CMK (cell line): ENCODE data around the gene OTOF.

Experiments
- DNase-seq: peaks from one replicate; pipeline ENCODE4 v3.0.0-alpha.2; 2010; ENCODE audit warnings: low read depth

Gene OTOF

GRCh38 chr2:26464390-26465265 lies 13.3 kb downstream of the OTOF start:
- no peak for DNase-seq

GRCh38 chr2:26463244-26464192 lies 14.4 kb downstream of the OTOF start:
- no peak for DNase-seq

GRCh38 chr2:26462511-26463243 lies 15.2 kb downstream of the OTOF start:
- DNase-seq, result no peak

- no peak for DNase-seq
These were observed 15.8 kb downstream of the OTOF start for GRCh38 chr2:26462100-26462499.

- DNase-seq, result no peak
These were observed 16.3 kb downstream of the OTOF start for GRCh38 chr2:26461601-26462023.

- no peak for DNase-seq
These were observed 17.3 kb downstream of the OTOF start for GRCh38 chr2:26460613-26461031.

- DNase-seq, result no peak
These were observed 17.8 kb downstream of the OTOF start for GRCh38 chr2:26459991-26460612.

- DNase-seq, result no peak
These were observed 19.4 kb downstream of the OTOF start for GRCh38 chr2:26458365-26459042.

- no peak for DNase-seq
These were observed 20.1 kb downstream of the OTOF start for GRCh38 chr2:26457695-26458364.

- DNase-seq, result no peak
These were observed 20.7 kb downstream of the OTOF start for GRCh38 chr2:26457251-26457666.

- no peak for DNase-seq
These were observed 21.3 kb downstream of the OTOF start for GRCh38 chr2:26456440-26457250.

- DNase-seq, result no peak
These were observed 22.1 kb downstream of the OTOF start for GRCh38 chr2:26455670-26456439.

GRCh38 chr2:26455037-26455669 lies 22.8 kb downstream of the OTOF start:
- DNase-seq, result no peak

GRCh38 chr2:26454561-26455001 lies 23.3 kb downstream of the OTOF start:
- no peak for DNase-seq

GRCh38 chr2:26453421-26454329 lies 24.2 kb downstream of the OTOF start:
- no peak for DNase-seq

- no peak for DNase-seq
These were observed 26.2 kb downstream of the OTOF start for GRCh38 chr2:26451700-26452099.

- DNase-seq, result no peak
These were observed 27.8 kb downstream of the OTOF start for GRCh38 chr2:26450031-26450635.
